SK-N-SH (cell line): Measurements from ENCODE around the gene TRIM10. TPM values are rescaled to one million over a fixed set of nuclear protein-coding genes. Genes with fewer than 3 reads are reported as not detected.

Experiments
- CTCF ChIA-PET: fragments of 300-600, 350-600 bp; formaldehyde crosslinking; extraction: SDS; loops from one replicate; lab custom pipeline; 2021; lab: Yijun Ruan, JAX
- POLR2A ChIA-PET: fragments of 350-600 bp; sonication (Branson Sonifier 250); formaldehyde crosslinking; extraction: SDS; loops from one replicate; lab custom pipeline; 2020; ENCODE audit warnings: antibody characterized with exemption, inconsistent platforms; lab: Yijun Ruan, JAX
- DNase-seq: peaks from one replicate; pipeline ENCODE4 v3.0.0; 2012
- H2AFZ ChIP-seq: fragments of 200-600 bp; sonication (generic); 2 replicates; pipeline ENCODE4 v1.8.1; 2016; ENCODE audit warnings: antibody characterized with exemption, mild to moderate bottlenecking, low read depth
- H3F3A ChIP-seq: fragments of 200-600 bp; sonication (generic); replicated peaks from 2 replicates; pipeline ENCODE3; 2016; ENCODE audit warnings: antibody characterized with exemption, mild to moderate bottlenecking; ENCODE audit not compliant: insufficient read depth
- H3K27ac ChIP-seq, 2 experiments: fragments of 200-500 bp in 1 of 2; fragments of 200-600 bp in 1 of 2; sonication (Bioruptor generic) in 1 of 2; sonication (generic), shearing (Covaris generic) in 1 of 2; 2 replicates each; pipeline versions ENCODE4 v1.5.1 to v1.6.1; 2014 to 2016; ENCODE audit warnings: low read depth in 2 of 2, inconsistent platforms in 1 of 2, low read length in 1 of 2, mild to moderate bottlenecking in 1 of 2, mixed read lengths in 1 of 2
- H3K27me3 ChIP-seq: fragments of 200-600 bp; sonication (generic), shearing (Covaris generic); 2 replicates; pipeline ENCODE4 v1.6.1; 2016; ENCODE audit warnings: mixed run types; ENCODE audit not compliant: insufficient read depth
- H3K36me3 ChIP-seq, 2 experiments: fragments of 200-500 bp in 1 of 2; fragments of 200-600 bp in 1 of 2; sonication (Bioruptor generic) in 1 of 2; sonication (generic) in 1 of 2; replicated peaks in 1 of 2; 2 replicates each; pipeline versions ENCODE3 to v1.5.1; 2014 to 2016; ENCODE audit warnings: low read length in 1 of 2, mild to moderate bottlenecking in 1 of 2; ENCODE audit not compliant: insufficient read depth in 2 of 2, control insufficient read depth in 1 of 2
- H3K4me1 ChIP-seq, 2 experiments: fragments of 200-500 bp in 1 of 2; fragments of 200-600 bp in 1 of 2; sonication (Bioruptor generic) in 1 of 2; sonication (generic), shearing (Covaris generic) in 1 of 2; 2 replicates each; pipeline versions ENCODE4 v1.5.1 to v1.6.1; 2014 to 2016; ENCODE audit warnings: low read depth in 1 of 2, low read length in 1 of 2, mixed run types in 1 of 2; ENCODE audit not compliant: insufficient read depth in 2 of 2, control insufficient read depth in 1 of 2
- H3K4me2 ChIP-seq: fragments of 200-600 bp; sonication (generic), shearing (Covaris generic); 2 replicates; pipeline ENCODE4 v1.6.1; 2017; ENCODE audit warnings: mixed run types
- H3K4me3 ChIP-seq, 2 experiments: fragments of 200-500 bp in 1 of 2; fragments of 200-600 bp in 1 of 2; sonication (Bioruptor generic) in 1 of 2; sonication (generic), shearing (Covaris generic) in 1 of 2; 2 replicates each; pipeline versions ENCODE4 v1.5.1 to v1.8.1; 2014 to 2016; ENCODE audit warnings: low read depth in 2 of 2, inconsistent platforms in 1 of 2, low read length in 1 of 2, mild to moderate bottlenecking in 1 of 2, mixed read lengths in 1 of 2, moderate library complexity in 1 of 2
- H3K79me2 ChIP-seq: fragments of 200-600 bp; sonication (generic); 2 replicates; pipeline ENCODE4 v1.8.1; 2017; ENCODE audit warnings: mild to moderate bottlenecking; ENCODE audit not compliant: insufficient read depth
- H3K9ac ChIP-seq: fragments of 200-600 bp; sonication (generic); 2 replicates; pipeline ENCODE4 v1.6.1; 2017; ENCODE audit warnings: mixed run types
- H3K9me2 ChIP-seq: fragments of 200-600 bp; sonication (generic); 2 replicates; pipeline ENCODE4 v1.6.1; 2017; ENCODE audit warnings: mixed run types
- H3K9me3 ChIP-seq: fragments of 200-600 bp; sonication (generic); 2 replicates; pipeline ENCODE4 v1.6.1; 2017; ENCODE audit warnings: mixed run types, mild to moderate bottlenecking, moderate library complexity
- H4K20me1 ChIP-seq: fragments of 200-600 bp; sonication (generic); 2 replicates; pipeline ENCODE4 v1.6.1; 2017; ENCODE audit warnings: mild to moderate bottlenecking, mixed run types; ENCODE audit not compliant: insufficient read depth
- CHD2 ChIP-seq: fragments of 150-350 bp; IDR thresholded peaks from 2 replicates; pipeline ENCODE4 v1.6.1; 2018; ENCODE audit warnings: low read length; ENCODE audit not compliant: partially characterized antibody
- ELF1 ChIP-seq: IDR thresholded peaks from 2 replicates; pipeline ENCODE4 v1.4.0; 2012
- EP300 ChIP-seq, 2 experiments: IDR thresholded peaks; 2 replicates each; pipeline versions ENCODE4 v1.4.0 to v1.6.1; 2012; ENCODE audit warnings: borderline replicate concordance in 1 of 2, low read depth in 1 of 2, low read length in 1 of 2
- EZH2phosphoT487 ChIP-seq: fragments of 200-600 bp; sonication (generic); IDR thresholded peaks from 2 replicates; pipeline ENCODE4 v1.6.1; 2017; ENCODE audit warnings: low read depth, mixed run types, mild to moderate bottlenecking, antibody characterized with exemption, moderate library complexity, borderline replicate concordance
- IRF3 ChIP-seq: fragments of 150-350 bp; IDR thresholded peaks from 2 replicates; pipeline ENCODE4 v1.6.1; 2016; ENCODE audit warnings: mild to moderate bottlenecking, low read depth, low read length
- POLR2AphosphoS5 ChIP-seq: IDR thresholded peaks from 2 replicates; pipeline ENCODE4 v1.6.1; 2012; ENCODE audit warnings: low read depth, low read length
- RCOR1 ChIP-seq: fragments of 150-350 bp; IDR thresholded peaks from 2 replicates; pipeline ENCODE4 v1.6.1; 2017; ENCODE audit warnings: antibody characterized with exemption, low read length
- REST ChIP-seq: IDR thresholded peaks from 2 replicates; pipeline ENCODE4 v1.6.1; 2012; ENCODE audit warnings: mild to moderate bottlenecking, low read depth, low read length, moderate library complexity
- SMC3 ChIP-seq: IDR thresholded peaks from 2 replicates; pipeline ENCODE4 v1.6.1; 2012; ENCODE audit warnings: low read depth, low read length, improper control_type of control experiment
- TCF12 ChIP-seq: IDR thresholded peaks from 2 replicates; pipeline ENCODE4 v1.4.0; 2012
- TEAD4 ChIP-seq: IDR thresholded peaks from 2 replicates; pipeline ENCODE4 v1.4.0; 2012; ENCODE audit warnings: mild to moderate bottlenecking, borderline replicate concordance; ENCODE audit not compliant: insufficient read depth
- WGBS: methylation state at CpG from one replicate; pipeline ENCODE4 v1.1.6; 2017; ENCODE audit warnings: low lambda C conversion rate; 5-methylcytosine and 5-hydroxymethylcytosine counted together
- polyA plus RNA-seq, 3 experiments: library from polyadenylated mRNA; depleted of rRNA; stranded (reverse); fragments of >200 nt; gene quantifications; 2 replicates each; pipeline ENCODE4 v1.2.3, GENCODE V29; 2012

Gene TRIM10
- polyA plus RNA-seq, 1 of the 3 experiments (the other 2 are of a cell fraction): not detected

GRCh38 chr6:30162265-30163089, 1.5 kb upstream of the TRIM10 start:
- H4K20me1 ChIP-seq: no peaks in the 10 kb centered on the region
- no peak overlapping the region for H2AFZ ChIP-seq
- POLR2A ChIA-PET: no interaction called here
- DNase-seq: no peak
- no peak overlapping the region for H3K27ac ChIP-seq
- no peaks in the 10 kb centered on the region for H3K79me2 ChIP-seq
- no peaks in the 10 kb centered on the region for H3F3A ChIP-seq
- H3K4me3 ChIP-seq: no peak overlapping the region
- no peak overlapping the region for H3K4me2 ChIP-seq
- H3K9me3 ChIP-seq: no peaks in the 10 kb centered on the region
- H3K36me3 ChIP-seq: no peaks in the 10 kb centered on the region
- no peaks in the 10 kb centered on the region; a peak in 1 of 4 replicates for H3K4me1 ChIP-seq
- WGBS: 31% methylated on average over 12 of the region's 12 CpGs
- no peaks in the 10 kb centered on the region for H3K9me2 ChIP-seq
- CTCF ChIA-PET: no interaction called here
- no peak for TF ChIP-seq SMC3
- no peak for TF ChIP-seq CHD2
- TF ChIP-seq TCF12: no peak
- no peak for TF ChIP-seq TEAD4
- no peak for TF ChIP-seq IRF3
- TF ChIP-seq RCOR1: no peak
- TF ChIP-seq EP300 (IDR thresholded peaks at IDR 0.05; ENCODE audit: borderline replicate concordance in 1 of 2, low read depth in 1 of 2, low read length in 1 of 2): no peak
- TF ChIP-seq POLR2AphosphoS5: no peak
- no peak for TF ChIP-seq ELF1
- no peak for TF ChIP-seq EZH2phosphoT487
- no peak for TF ChIP-seq REST
- H3K27me3 ChIP-seq: peaks cover 63% of the 10 kb centered on the region; the same call in 1 of the 2 replicates
- H3K9ac ChIP-seq: no peak overlapping the region
